ENCODE results near the gene NME4. TPM values are rescaled to one million over a fixed set of nuclear protein-coding genes. Genes with fewer than 3 reads are reported as not detected.

Gene NME4
- total RNA-seq, 4 donors from 2014 or later = 20.7 to 48.3 (median 25.3) TPM

- Histone ChIP-seq H3K4me1 (peaks cover 26 to 55% (median 30%) of the 10 kb centered on the region in 3 donors), H3K27ac (peak overlapping the region; percentile 80 to 98 (median 92)), H3K4me3 (peak overlapping the region in 3 of 4 donors; percentile 62 to 79 (median 74)), H3K36me3 (no peaks in the 10 kb centered on the region), H3K9me3 (no peaks in the 10 kb centered on the region), H3K27me3 (peaks cover 0 to 7% (median 0%) of the 10 kb centered on the region in 4 donors)
- DNase-seq = no peak
- WGBS, 2 donors = 15 to 22% methylated on average over 15 to 16 of the region's 20 CpGs
- intact Hi-C loops (cut with DNase I) = no loop called here
- TF ChIP-seq POLR2A (IDR thresholded peaks at IDR 0.05) (peak in 1 of 4 donors; percentile 14), CTCF (IDR thresholded peaks at IDR 0.05) (no peak)
These were observed 27.1 kb downstream of the NME4 start for GRCh38 chr16:424033-424622.

GRCh38 chr16:424623-425081 is 27.7 kb downstream of the NME4 start:
- DNase-seq = no peak
- Histone ChIP-seq H3K9me3 (no peaks in the 10 kb centered on the region), H3K4me3 (peak overlapping the region; percentile 57 to 79 (median 68)), H3K4me1 (peaks cover 26 to 55% (median 30%) of the 10 kb centered on the region in 3 donors), H3K27me3 (peaks cover 0 to 7% (median 0%) of the 10 kb centered on the region in 4 donors), H3K36me3 (no peaks in the 10 kb centered on the region), H3K27ac (peak overlapping the region; percentile 80 to 98 (median 92))
- WGBS, 2 donors = 3 to 10% methylated on average over 3 to 5 of the region's 31 CpGs
- TF ChIP-seq CTCF (IDR thresholded peaks at IDR 0.05) = no peak
- no peak for TF ChIP-seq POLR2A (IDR thresholded peaks at IDR 0.05)
- intact Hi-C loops (cut with DNase I) = no loop called here

- H3K36me3 ChIP-seq = no peaks in the 10 kb centered on the region
- H3K4me1 ChIP-seq = peaks cover 26 to 55% (median 30%) of the 10 kb centered on the region in 3 donors
- DNase-seq = no peak
- peak within 1 kb of the TSS; percentile 80 to 98 (median 92) for H3K27ac ChIP-seq
- peak within 1 kb of the TSS; percentile 57 to 79 (median 68) for H3K4me3 ChIP-seq
- intact Hi-C loops (cut with DNase I) = no loop called here
- peak in 2 of 4 donors; percentile 50 to 82 for TF ChIP-seq POLR2A (IDR thresholded peaks at IDR 0.05)
- peak in 2 of 6 experiments; percentile 5 for TF ChIP-seq CTCF (IDR thresholded peaks at IDR 0.05)
- WGBS, 2 donors = 0% methylated on average over 19 of the region's 77 CpGs; no CpG with 5 or more reads in 1 of the 2 donors
- H3K27me3 ChIP-seq = peaks cover 0 to 7% (median 0%) of the 10 kb centered on the region in 4 donors
- H3K9me3 ChIP-seq = no peaks in the 10 kb centered on the region
These were observed 28.2 kb downstream of the NME4 start, which contains the start of gene RAB11FIP3 for GRCh38 chr16:425082-425718. Gene RAB11FIP3 (plus strand): TSS chr16:425649. CDS start chr16:426007, 358 bp downstream.

- peaks cover 26 to 55% (median 30%) of the 10 kb centered on the region in 3 donors for H3K4me1 ChIP-seq
- intact Hi-C loops (cut with DNase I) = no loop called here
- no CpG with 5 or more reads among the region's 63 CpGs for WGBS, 2 donors
- H3K9me3 ChIP-seq = no peaks in the 10 kb centered on the region
- H3K27ac ChIP-seq = peak overlapping the region; percentile 80 to 98 (median 92)
- TF ChIP-seq POLR2A (IDR thresholded peaks at IDR 0.05) (no peak), CTCF (IDR thresholded peaks at IDR 0.05) (no peak)
- peak overlapping the region; percentile 57 to 79 (median 68) for H3K4me3 ChIP-seq
- peaks cover 0 to 7% (median 0%) of the 10 kb centered on the region in 4 donors for H3K27me3 ChIP-seq
- no peaks in the 10 kb centered on the region for H3K36me3 ChIP-seq
- DNase-seq = no peak
These were observed 28.7 kb downstream of the NME4 start for GRCh38 chr16:425740-426114.

Measured in esophagus squamous epithelium (tissue), 5 donors.